Skeletal muscle tissue (tissue), 4 donors: Measurements from ENCODE around the gene SPDL1. TPM values are rescaled to one million over a fixed set of nuclear protein-coding genes. Genes with fewer than 3 reads are reported as not detected.

Experiments used
- H3K27ac ChIP-seq: one replicate; pipeline ENCODE4 v1.7.0; 2013; ENCODE audit warnings: mild to moderate bottlenecking, low read depth, low read length, inconsistent platforms
- H3K27me3 ChIP-seq, 3 donors: one replicate each; pipeline ENCODE4 v1.7.0; 2013; ENCODE audit warnings: low read length in 3 of 3; ENCODE audit not compliant: control insufficient read depth in 3 of 3, insufficient read depth in 3 of 3
- H3K36me3 ChIP-seq, 3 donors: one replicate each; pipeline ENCODE4 v1.7.0; 2013; ENCODE audit warnings: low read length in 3 of 3; ENCODE audit not compliant: control insufficient read depth in 3 of 3, insufficient read depth in 3 of 3
- H3K4me1 ChIP-seq, 3 donors: one replicate each; pipeline ENCODE4 v1.7.0; 2013; ENCODE audit warnings: low read length in 3 of 3, mild to moderate bottlenecking in 3 of 3; ENCODE audit not compliant: control insufficient read depth in 3 of 3, insufficient read depth in 3 of 3
- H3K4me3 ChIP-seq, 3 donors: one replicate each; pipeline ENCODE4 v1.7.0; 2013; ENCODE audit warnings: low read length in 3 of 3
- H3K9ac ChIP-seq, 3 donors: one replicate each; pipeline ENCODE4 v1.7.0; 2013; ENCODE audit warnings: low read length in 3 of 3, mild to moderate bottlenecking in 3 of 3, moderate library complexity in 2 of 3, low read depth in 1 of 3
- H3K9me3 ChIP-seq, 3 donors: one replicate each; pipeline ENCODE4 v1.7.0; 2013; ENCODE audit warnings: low read length in 3 of 3; ENCODE audit not compliant: control insufficient read depth in 3 of 3
- total RNA-seq: library from RNA; depleted of rRNA; stranded (reverse); fragments of >200 nt; gene quantifications from one replicate; pipeline ENCODE4 v1.2.3, GENCODE V29; 2014
- donor health status: Osteomylitis.

Gene SPDL1
- total RNA-seq, 1 donor from 2014 or later = 8.4 TPM

DNA sequence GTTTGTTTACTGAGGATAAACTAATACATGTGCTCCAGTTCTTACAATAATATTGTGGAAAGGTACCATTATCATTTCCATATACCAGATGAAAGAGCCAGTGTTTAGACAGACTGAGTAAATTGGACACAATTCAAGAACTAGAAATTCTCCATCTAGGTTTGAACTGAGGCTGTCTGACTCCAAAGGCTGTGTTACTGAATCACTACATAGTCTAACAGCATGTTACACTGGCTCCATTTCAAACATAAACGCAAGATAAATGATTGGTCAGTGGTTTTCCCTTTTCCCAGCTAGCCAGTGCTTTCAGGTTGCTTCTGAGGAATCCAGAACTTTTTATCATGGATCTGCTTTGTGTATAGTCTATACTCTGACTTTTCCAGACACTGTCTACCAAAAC is 8.1 kb downstream of the SPDL1 start:
- Histone ChIP-seq H3K4me3 (no peak overlapping the region), H3K9me3 (no peaks in the 10 kb centered on the region), H3K9ac (no peak overlapping the region), H3K36me3 (peaks cover 2 to 45% (median 31%) of the 10 kb centered on the region in 3 donors), H3K4me1 (no peaks in the 10 kb centered on the region), H3K27me3 (no peaks in the 10 kb centered on the region), H3K27ac (no peak overlapping the region)

DNA sequence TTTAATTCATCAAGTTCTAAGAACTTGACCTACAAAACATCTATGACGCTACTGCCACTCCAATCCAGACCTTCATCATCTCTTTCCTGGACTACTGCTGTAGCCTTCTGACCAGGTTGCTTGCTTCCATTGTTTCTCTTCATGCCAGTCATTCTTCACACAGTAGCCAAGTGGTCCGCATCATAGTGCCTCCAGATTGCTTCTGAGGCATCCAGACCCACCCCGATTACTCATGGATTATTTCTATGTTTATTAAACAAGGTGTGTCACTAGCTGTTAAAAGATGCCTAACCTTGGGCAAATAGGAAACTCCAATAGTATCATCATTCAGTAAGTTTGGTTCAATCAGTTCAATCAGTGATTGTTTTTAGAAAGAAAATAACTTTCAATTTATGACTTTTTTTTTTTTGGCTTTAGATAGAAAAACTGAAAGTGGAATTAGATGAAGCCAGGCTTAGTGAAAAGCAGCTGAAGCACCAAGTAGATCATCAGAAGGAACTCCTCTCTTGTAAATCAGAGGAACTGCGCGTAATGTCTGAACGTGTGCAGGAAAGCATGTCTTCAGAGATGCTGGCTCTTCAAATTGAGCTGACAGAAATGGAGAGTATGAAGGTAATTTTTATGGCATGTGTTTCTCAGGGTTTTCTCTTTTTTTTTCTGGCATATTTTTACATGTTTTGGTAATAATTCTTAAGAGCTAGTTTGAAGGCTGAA is 9.5 kb downstream of the SPDL1 start:
- no peak overlapping the region for H3K9ac ChIP-seq
- H3K27me3 ChIP-seq = no peaks in the 10 kb centered on the region
- no peaks in the 10 kb centered on the region for H3K9me3 ChIP-seq
- no peaks in the 10 kb centered on the region for H3K4me1 ChIP-seq
- peaks cover 2 to 48% (median 34%) of the 10 kb centered on the region in 3 donors for H3K36me3 ChIP-seq
- no peak overlapping the region for H3K27ac ChIP-seq
- H3K4me3 ChIP-seq = no peak overlapping the region

DNA sequence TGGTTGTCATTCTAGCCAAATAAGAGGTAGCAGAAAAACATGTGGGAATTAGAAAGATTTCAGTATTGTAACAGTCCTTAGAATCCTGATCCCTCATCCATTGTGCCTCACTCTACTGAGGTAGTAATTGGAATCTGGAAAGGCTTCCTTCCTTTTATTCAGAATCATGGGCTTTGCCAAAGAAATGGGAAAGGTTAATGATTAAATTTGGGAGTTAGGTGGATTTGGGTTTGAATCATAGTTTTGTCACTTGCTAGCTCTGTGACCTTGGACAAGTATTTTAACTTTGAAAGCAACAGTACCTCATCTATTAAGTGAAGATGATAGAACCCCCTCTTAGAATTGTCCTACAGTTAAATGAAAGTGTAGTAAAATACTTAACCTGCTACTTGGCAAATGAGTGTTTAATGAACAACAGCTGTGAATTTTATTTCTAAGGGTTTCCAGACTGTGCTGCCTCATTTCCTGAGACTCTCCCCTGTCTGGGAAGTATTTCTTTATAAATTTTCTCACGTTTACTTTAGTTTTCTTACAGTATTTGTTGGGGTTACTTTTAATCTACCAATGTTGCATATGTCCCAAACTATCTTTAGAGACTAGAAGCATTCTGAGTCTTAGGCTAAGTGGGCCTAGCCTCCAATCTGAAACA is 11.7 kb downstream of the SPDL1 start:
- Histone ChIP-seq H3K27ac (no peak overlapping the region), H3K27me3 (no peaks in the 10 kb centered on the region), H3K9me3 (no peaks in the 10 kb centered on the region), H3K36me3 (peaks cover 0 to 56% (median 50%) of the 10 kb centered on the region in 3 donors), H3K4me3 (no peak overlapping the region), H3K9ac (no peak overlapping the region), H3K4me1 (no peaks in the 10 kb centered on the region)

DNA sequence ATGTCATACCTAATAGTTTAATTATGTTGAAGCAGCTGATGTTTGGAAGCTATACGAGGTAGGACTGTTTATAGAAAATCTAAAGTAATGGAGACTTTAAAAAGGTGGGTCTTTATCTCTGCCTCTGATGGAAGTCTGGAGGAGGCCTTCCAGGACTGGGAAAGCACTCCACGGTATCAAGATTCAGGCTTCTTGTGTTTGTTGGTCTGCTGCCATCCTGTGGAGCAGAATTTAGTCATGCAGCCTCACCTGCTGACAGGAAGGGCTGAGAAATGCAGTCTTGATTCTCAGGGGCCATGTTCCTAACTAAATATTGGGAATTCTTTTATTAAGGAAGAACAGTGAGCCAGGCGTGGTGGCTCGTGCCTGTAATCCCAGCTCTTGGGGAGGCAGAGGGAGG is 15.9 kb downstream of the SPDL1 start:
- H3K4me1 ChIP-seq = no peaks in the 10 kb centered on the region
- peaks cover 9 to 63% (median 46%) of the 10 kb centered on the region in 3 donors for H3K36me3 ChIP-seq
- no peaks in the 10 kb centered on the region for H3K27me3 ChIP-seq
- H3K4me3 ChIP-seq = no peak overlapping the region
- H3K27ac ChIP-seq = no peak overlapping the region
- no peak overlapping the region for H3K9ac ChIP-seq
- H3K9me3 ChIP-seq = no peaks in the 10 kb centered on the region

DNA sequence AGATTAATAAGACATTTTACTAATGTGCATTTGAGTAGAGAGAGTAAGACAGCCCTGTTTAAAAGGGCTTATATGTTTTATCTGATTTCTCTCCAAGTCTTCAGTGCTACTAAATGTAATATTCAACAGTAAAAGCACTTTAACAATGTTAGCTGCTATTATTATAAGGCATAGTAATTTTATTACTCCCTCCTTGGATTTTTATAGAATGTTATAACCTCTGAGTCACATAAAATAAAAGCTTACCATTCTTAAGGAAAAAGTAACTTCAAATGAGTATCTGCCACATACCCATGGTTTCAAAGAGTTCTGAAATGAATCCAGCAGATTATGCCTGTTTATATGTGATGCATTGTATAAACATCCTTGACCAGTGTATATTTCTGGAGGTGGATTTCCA is 19.0 kb downstream of the SPDL1 start:
- Histone ChIP-seq H3K27me3 (no peaks in the 10 kb centered on the region), H3K27ac (no peak overlapping the region), H3K4me3 (no peak overlapping the region), H3K9ac (no peak overlapping the region), H3K36me3 (peaks cover 9 to 51% (median 32%) of the 10 kb centered on the region in 3 donors), H3K4me1 (no peaks in the 10 kb centered on the region), H3K9me3 (no peaks in the 10 kb centered on the region)

DNA sequence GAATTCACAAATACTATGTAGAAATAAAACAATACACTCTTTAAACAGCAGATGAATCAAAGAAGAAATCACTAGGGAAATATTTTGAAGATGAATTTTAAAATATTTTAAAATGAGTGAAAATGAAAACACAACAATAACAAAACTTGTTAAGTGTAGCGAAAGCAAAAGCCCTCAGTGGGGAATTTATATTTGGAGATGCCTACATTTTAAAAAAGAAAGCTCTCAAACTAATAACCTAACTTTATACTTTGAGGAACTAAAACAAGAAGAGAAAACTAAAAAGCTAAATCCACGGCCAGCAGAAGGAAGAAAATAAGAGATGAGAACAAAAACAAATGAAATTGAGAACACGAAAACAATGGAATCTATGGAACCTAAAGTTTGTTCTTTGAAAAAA is 22.7 kb downstream of the SPDL1 start:
- H3K9me3 ChIP-seq = peaks cover 0 to 2% (median 0%) of the 10 kb centered on the region in 3 donors
- H3K27ac ChIP-seq = no peak overlapping the region
- H3K4me1 ChIP-seq = no peaks in the 10 kb centered on the region
- no peak overlapping the region for H3K4me3 ChIP-seq
- H3K9ac ChIP-seq = no peak overlapping the region
- peaks cover 7 to 21% (median 11%) of the 10 kb centered on the region in 3 donors for H3K36me3 ChIP-seq
- H3K27me3 ChIP-seq = no peaks in the 10 kb centered on the region

DNA sequence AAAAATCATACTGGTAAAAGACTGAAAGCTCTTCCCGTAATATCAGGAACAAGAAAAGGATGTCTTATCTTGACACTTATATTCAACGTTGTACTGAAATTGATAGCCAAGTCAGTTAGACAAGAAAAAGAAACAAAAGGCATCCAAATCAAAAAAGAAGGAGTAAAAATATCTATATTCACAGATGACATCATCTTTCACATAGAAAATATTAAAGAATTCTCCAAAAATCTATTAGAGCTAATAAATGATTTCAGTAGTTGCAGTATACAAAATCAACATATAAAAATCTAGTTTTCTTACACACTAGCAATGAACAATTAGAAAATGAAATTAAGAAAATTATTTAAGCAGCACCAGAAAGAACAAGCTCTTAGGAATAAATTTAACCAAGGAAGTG is 24.3 kb downstream of the SPDL1 start:
- Histone ChIP-seq H3K4me1 (no peaks in the 10 kb centered on the region), H3K9ac (no peak overlapping the region), H3K36me3 (peaks cover 0 to 6% (median 0%) of the 10 kb centered on the region in 3 donors), H3K27me3 (no peaks in the 10 kb centered on the region), H3K27ac (no peak overlapping the region), H3K9me3 (peaks cover 0 to 2% (median 0%) of the 10 kb centered on the region in 3 donors), H3K4me3 (no peak overlapping the region)

DNA sequence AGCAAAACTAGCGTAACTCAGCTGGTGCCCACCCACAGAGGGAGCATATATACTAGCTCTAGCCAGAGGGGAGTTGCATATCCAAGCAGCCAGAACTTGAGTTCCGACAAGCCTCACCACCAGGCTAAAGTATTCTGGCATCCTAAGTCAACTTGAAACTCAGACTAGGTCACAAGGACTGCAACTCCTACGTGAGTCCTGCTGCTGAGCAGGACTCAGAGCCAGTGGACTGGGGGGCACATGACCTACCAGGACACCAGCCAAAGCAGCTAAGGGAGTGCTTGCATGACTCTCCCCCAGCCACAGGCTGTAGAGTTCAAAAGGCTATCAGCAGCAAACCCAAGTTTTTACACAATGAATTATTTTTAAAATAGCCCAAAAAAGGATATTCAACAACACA is 26.1 kb downstream of the SPDL1 start:
- H3K27ac ChIP-seq = no peak overlapping the region

DNA sequence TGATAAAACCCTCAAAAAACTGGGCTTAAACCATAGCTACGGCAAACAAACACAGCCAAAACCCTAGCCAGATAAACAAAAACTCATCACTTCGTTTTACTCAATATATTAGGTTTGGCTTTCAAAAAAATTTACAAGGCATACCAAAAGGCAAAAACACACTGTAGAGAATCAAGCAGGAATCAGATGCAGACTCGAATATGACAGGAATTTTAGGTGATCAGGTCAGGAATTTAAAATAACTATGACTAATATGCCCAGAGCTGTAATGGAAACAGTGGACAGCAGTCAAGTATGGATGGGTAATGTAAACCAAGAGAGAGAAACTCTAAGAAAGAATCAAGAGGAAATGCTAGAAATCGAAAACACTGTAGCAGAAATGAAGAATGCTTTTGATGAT is 27.0 kb downstream of the SPDL1 start:
- Histone ChIP-seq H3K9ac (no peak overlapping the region), H3K36me3 (no peaks in the 10 kb centered on the region), H3K4me1 (no peaks in the 10 kb centered on the region), H3K27ac (no peak overlapping the region), H3K9me3 (peaks cover 0 to 2% (median 0%) of the 10 kb centered on the region in 3 donors), H3K4me3 (no peak overlapping the region), H3K27me3 (no peaks in the 10 kb centered on the region)

More for the DNA sequence above, 26.1 kb downstream of the SPDL1 start:
- H3K4me1 ChIP-seq = no peaks in the 10 kb centered on the region
- no peak overlapping the region for H3K4me3 ChIP-seq
- H3K27me3 ChIP-seq = no peaks in the 10 kb centered on the region
- H3K9me3 ChIP-seq = peaks cover 0 to 2% (median 0%) of the 10 kb centered on the region in 3 donors
- H3K9ac ChIP-seq = no peak overlapping the region
- H3K36me3 ChIP-seq = no peaks in the 10 kb centered on the region

DNA sequence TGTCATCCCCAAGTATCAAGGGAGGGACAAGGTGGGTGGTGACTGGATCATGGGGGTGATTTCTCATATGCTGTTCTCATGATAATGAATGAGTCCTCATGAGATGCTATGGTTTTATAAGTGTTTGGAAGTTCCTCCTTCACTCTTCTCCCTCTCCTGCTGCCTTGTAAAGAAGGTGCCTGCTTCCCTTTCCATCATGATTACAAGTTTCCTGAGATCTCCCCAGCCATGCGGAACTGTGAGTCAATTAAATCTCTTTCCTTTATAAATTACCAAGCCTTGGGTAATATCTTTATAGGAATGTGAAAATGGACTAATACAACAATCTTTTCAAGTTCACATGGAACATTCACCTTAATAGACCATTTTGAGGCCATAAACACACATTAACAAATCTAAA is 32.0 kb downstream of the SPDL1 start:
- Histone ChIP-seq H3K36me3 (no peaks in the 10 kb centered on the region), H3K9ac (no peak overlapping the region), H3K4me3 (no peak overlapping the region), H3K9me3 (peaks cover 0 to 2% (median 0%) of the 10 kb centered on the region in 3 donors), H3K27ac (no peak overlapping the region), H3K27me3 (no peaks in the 10 kb centered on the region), H3K4me1 (no peaks in the 10 kb centered on the region)
